Measurements from ENCODE around the gene TOB2.

The TOB2 gene

DNA sequence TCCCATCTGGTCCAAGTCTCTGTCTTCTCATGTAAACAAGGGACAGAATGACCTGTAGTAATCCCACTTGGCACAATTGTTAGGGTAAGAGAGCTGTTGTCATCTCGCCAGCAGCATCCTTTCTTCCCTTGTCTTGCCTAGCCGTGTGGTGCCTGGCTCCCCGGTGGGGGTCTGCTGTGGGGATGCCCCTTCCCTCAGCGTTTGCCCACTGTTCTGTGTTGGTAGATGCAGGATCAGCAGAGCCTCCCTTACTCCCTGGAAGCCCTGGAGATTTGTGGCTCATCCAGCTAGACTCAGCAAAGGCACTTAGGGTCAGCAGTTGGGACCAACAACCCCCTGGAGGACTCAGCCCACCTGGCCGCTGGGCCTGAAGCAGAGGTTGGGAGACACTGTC lies 35.3 kb upstream of the TOB2 start:
- Histone ChIP-seq H3K27ac (ENCODE audit: low read length, poor library complexity, severe bottlenecking) (no peak overlapping the region), H3K4me1 (ENCODE audit: control insufficient read depth, insufficient read depth, low read depth, low read length) (peaks cover 21% of the 10 kb centered on the region), H4K91ac (ENCODE audit: low read length) (no peak overlapping the region), H2AK5ac (ENCODE audit: low read length, severe bottlenecking) (no peak overlapping the region), H2BK5ac (ENCODE audit: low read depth, low read length, poor library complexity, severe bottlenecking) (no peak overlapping the region), H2BK15ac (ENCODE audit: low read depth, poor library complexity, severe bottlenecking) (no peak overlapping the region), H2BK12ac (ENCODE audit: low read length in 2 of 2) (no peak overlapping the region), H3K27me3 (ENCODE audit: control insufficient read depth in 1 of 2, insufficient read depth in 1 of 2, low read length in 2 of 2) (no peaks in the 10 kb centered on the region), H3K9me3 (ENCODE audit: control insufficient read depth, low read length) (no peaks in the 10 kb centered on the region), H3K9ac (ENCODE audit: low read length) (peak overlapping the region; percentile 59), H3K18ac (ENCODE audit: low read depth in 1 of 2, low read length in 2 of 2) (no peak overlapping the region), H3K4me2 (ENCODE audit: low read length, poor library complexity, severe bottlenecking) (no peak overlapping the region), H4K8ac (ENCODE audit: low read length) (no peak overlapping the region), H2AFZ (ENCODE audit: low read depth, low read length) (no peak overlapping the region), H3K36me3 (ENCODE audit: control insufficient read depth in 1 of 2, insufficient read depth in 2 of 2, low read depth in 1 of 2, low read length in 2 of 2) (peaks cover 0 to 15% of the 10 kb centered on the region in 2 experiments), H3K4ac (ENCODE audit: low read depth in 1 of 2, low read length in 2 of 2) (peak overlapping the region in 1 of 2 experiments; percentile 29), H3K79me1 (replicated peaks; ENCODE audit: low read length, poor library complexity, severe bottlenecking) (peaks cover 37% of the 10 kb centered on the region), H3K23ac (ENCODE audit: low read length in 2 of 2) (no peak overlapping the region), H3K14ac (ENCODE audit: low read length in 2 of 2) (peak overlapping the region in 1 of 2 experiments; percentile 66), H2BK120ac (ENCODE audit: low read depth, low read length) (no peak overlapping the region), H3K4me3 (ENCODE audit: insufficient read depth in 1 of 2, low read depth in 1 of 2, low read length in 2 of 2) (no peak overlapping the region)
- 71% methylated on average over 5 of the region's 5 CpGs for WGBS
- no peak for DNase-seq

DNA sequence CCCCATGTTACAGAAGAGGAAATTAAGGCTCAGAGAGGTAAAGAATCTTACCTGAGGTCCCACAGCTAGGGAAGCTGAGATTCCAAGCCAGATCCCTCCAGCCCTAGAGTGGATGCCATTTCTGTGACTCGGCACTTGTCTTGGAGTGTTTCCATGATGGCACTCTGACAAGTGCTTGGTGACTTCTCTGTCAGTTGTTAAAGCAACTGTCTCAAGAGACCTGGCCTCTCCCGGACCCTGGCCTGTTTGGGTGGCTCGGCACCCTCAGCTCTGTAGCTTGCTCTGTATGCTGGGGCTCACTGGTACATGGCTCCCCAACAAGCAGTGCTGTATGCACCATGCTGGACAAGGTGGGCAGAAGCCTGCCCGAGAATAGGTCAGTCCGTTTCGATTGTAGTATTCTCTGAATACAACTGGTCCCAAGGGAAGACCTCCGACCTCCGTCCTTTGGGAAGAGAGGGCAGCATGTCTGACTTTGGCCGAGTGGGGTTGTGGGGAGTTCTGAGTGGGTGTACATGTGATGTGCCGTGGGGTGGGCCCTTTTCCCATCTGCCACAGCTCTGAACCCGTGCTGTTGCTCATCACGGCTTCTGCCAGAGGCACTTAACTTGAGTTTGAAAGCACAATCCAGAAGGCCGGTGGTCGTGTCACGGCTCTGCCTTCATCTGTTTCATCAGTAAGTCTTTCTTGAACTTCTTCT lies 34.7 kb upstream of the TOB2 start:
- WGBS, result 92% methylated on average over 15 of the region's 15 CpGs
- H3K27me3 ChIP-seq (ENCODE audit: control insufficient read depth in 1 of 2, insufficient read depth in 1 of 2, low read length in 2 of 2), result no peaks in the 10 kb centered on the region
- H3K4me2 ChIP-seq (ENCODE audit: low read length, poor library complexity, severe bottlenecking), result no peak overlapping the region
- H3K4me1 ChIP-seq (ENCODE audit: control insufficient read depth, insufficient read depth, low read depth, low read length), result peaks cover 21% of the 10 kb centered on the region
- H2BK15ac ChIP-seq (ENCODE audit: low read depth, poor library complexity, severe bottlenecking), result no peak overlapping the region
- H3K9ac ChIP-seq (ENCODE audit: low read length), result peak overlapping the region; percentile 74
- H3K18ac ChIP-seq (ENCODE audit: low read depth in 1 of 2, low read length in 2 of 2), result no peak overlapping the region
- H3K36me3 ChIP-seq (ENCODE audit: control insufficient read depth in 1 of 2, insufficient read depth in 2 of 2, low read depth in 1 of 2, low read length in 2 of 2), result peaks cover 0 to 15% of the 10 kb centered on the region in 2 experiments
- no peak overlapping the region for H3K27ac ChIP-seq (ENCODE audit: low read length, poor library complexity, severe bottlenecking)
- H2BK12ac ChIP-seq (ENCODE audit: low read length in 2 of 2), result no peak overlapping the region
- DNase-seq, result no peak
- peaks cover 37% of the 10 kb centered on the region for H3K79me1 ChIP-seq (replicated peaks; ENCODE audit: low read length, poor library complexity, severe bottlenecking)
- H4K8ac ChIP-seq (ENCODE audit: low read length), result peak overlapping the region; percentile 5
- no peaks in the 10 kb centered on the region for H3K9me3 ChIP-seq (ENCODE audit: control insufficient read depth, low read length)
- H3K4ac ChIP-seq (ENCODE audit: low read depth in 1 of 2, low read length in 2 of 2), result no peak overlapping the region
- H3K4me3 ChIP-seq (ENCODE audit: insufficient read depth in 1 of 2, low read depth in 1 of 2, low read length in 2 of 2), result no peak overlapping the region
- no peak overlapping the region for H3K14ac ChIP-seq (ENCODE audit: low read length in 2 of 2)
- H4K91ac ChIP-seq (ENCODE audit: low read length), result peak overlapping the region; percentile 2
- H2BK5ac ChIP-seq (ENCODE audit: low read depth, low read length, poor library complexity, severe bottlenecking), result no peak overlapping the region
- no peak overlapping the region for H2AFZ ChIP-seq (ENCODE audit: low read depth, low read length)
- H3K23ac ChIP-seq (ENCODE audit: low read length in 2 of 2), result no peak overlapping the region
- no peak overlapping the region for H2AK5ac ChIP-seq (ENCODE audit: low read length, severe bottlenecking)
- no peak overlapping the region for H2BK120ac ChIP-seq (ENCODE audit: low read depth, low read length)

DNA sequence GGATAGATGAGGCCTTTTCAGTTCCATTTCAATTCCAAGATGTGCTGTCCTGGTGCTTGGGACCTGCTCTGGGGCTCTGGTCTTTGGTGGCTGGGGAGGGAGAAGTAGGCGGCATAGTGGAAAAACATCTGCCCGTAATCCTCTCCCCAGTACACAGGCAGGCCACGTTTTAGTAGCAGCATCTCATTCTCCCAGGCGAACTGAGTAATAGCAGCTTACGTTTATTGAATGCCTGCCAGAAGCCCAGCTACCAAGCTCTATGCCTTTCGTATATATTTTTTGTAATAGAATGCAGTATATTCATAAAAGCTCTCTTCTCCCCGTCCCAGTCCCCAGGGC lies 33.8 kb upstream of the TOB2 start:
- Histone ChIP-seq H2BK120ac (ENCODE audit: low read depth, low read length) (no peak overlapping the region), H2BK5ac (ENCODE audit: low read depth, low read length, poor library complexity, severe bottlenecking) (no peak overlapping the region), H3K14ac (ENCODE audit: low read length in 2 of 2) (no peak overlapping the region), H2AK5ac (ENCODE audit: low read length, severe bottlenecking) (no peak overlapping the region), H2AFZ (ENCODE audit: low read depth, low read length) (no peak overlapping the region), H3K4me1 (ENCODE audit: control insufficient read depth, insufficient read depth, low read depth, low read length) (peaks cover 22% of the 10 kb centered on the region), H3K18ac (ENCODE audit: low read depth in 1 of 2, low read length in 2 of 2) (no peak overlapping the region), H3K79me1 (replicated peaks; ENCODE audit: low read length, poor library complexity, severe bottlenecking) (peaks cover 36% of the 10 kb centered on the region), H3K9me3 (ENCODE audit: control insufficient read depth, low read length) (no peaks in the 10 kb centered on the region), H3K4ac (ENCODE audit: low read depth in 1 of 2, low read length in 2 of 2) (peak overlapping the region in 1 of 2 experiments; percentile 13), H2BK12ac (ENCODE audit: low read length in 2 of 2) (no peak overlapping the region), H3K23ac (ENCODE audit: low read length in 2 of 2) (no peak overlapping the region), H2BK15ac (ENCODE audit: low read depth, poor library complexity, severe bottlenecking) (no peak overlapping the region), H4K8ac (ENCODE audit: low read length) (no peak overlapping the region), H3K4me2 (ENCODE audit: low read length, poor library complexity, severe bottlenecking) (no peak overlapping the region), H3K9ac (ENCODE audit: low read length) (peak overlapping the region; percentile 74), H3K27ac (ENCODE audit: low read length, poor library complexity, severe bottlenecking) (no peak overlapping the region), H3K27me3 (ENCODE audit: control insufficient read depth in 1 of 2, insufficient read depth in 1 of 2, low read length in 2 of 2) (no peaks in the 10 kb centered on the region), H4K91ac (ENCODE audit: low read length) (no peak overlapping the region), H3K36me3 (ENCODE audit: control insufficient read depth in 1 of 2, insufficient read depth in 2 of 2, low read depth in 1 of 2, low read length in 2 of 2) (peaks cover 0 to 15% of the 10 kb centered on the region in 2 experiments), H3K4me3 (ENCODE audit: insufficient read depth in 1 of 2, low read depth in 1 of 2, low read length in 2 of 2) (peak overlapping the region in 1 of 2 experiments; percentile 21)
- whole genome bisulfite sequencing, result 80% methylated on average over 3 of the region's 7 CpGs
- no peak for DNase-seq

DNA sequence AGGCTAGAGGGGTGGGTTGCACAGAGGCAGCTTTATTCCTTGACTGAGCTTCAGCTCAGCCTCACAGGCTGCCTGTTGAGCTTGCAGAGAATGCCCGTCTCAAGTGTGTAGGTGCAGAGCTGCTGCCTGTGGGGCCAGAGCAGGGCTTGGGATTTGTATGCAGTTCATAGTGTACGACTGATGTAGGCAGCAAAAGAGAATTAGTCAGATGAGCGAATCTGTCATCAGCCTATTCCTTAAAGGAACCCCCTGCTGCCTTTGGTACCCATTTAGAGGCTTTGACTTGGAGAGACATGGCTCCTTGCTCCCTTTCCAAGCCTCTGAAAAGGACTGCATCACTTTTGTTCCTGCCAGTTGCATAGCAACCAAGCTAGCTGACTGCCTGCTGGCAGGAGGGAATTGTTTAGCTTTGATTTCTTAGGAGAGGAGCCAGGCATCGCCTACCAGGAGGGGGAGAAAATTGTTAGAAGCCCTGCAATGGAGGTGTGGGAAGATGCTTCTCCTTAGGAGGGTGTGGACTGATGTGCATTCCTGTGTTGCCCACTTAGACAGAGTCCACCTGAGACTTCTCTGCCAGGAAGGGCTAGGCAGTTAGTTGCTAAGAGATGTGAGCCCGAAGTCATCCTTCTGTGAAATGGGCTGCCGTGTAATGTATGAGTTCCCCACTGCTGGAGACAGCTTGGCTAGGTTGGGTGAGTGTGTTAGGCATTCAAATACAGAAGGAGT lies 33.2 kb upstream of the TOB2 start:
- no peaks in the 10 kb centered on the region for H3K9me3 ChIP-seq (ENCODE audit: control insufficient read depth, low read length)
- no peak overlapping the region for H3K18ac ChIP-seq (ENCODE audit: low read depth in 1 of 2, low read length in 2 of 2)
- no peak overlapping the region for H2BK5ac ChIP-seq (ENCODE audit: low read depth, low read length, poor library complexity, severe bottlenecking)
- no peak overlapping the region for H2BK15ac ChIP-seq (ENCODE audit: low read depth, poor library complexity, severe bottlenecking)
- H3K14ac ChIP-seq (ENCODE audit: low read length in 2 of 2), result no peak overlapping the region
- peak overlapping the region in 1 of 2 experiments; percentile 21 for H3K4me3 ChIP-seq (ENCODE audit: insufficient read depth in 1 of 2, low read depth in 1 of 2, low read length in 2 of 2)
- H2AFZ ChIP-seq (ENCODE audit: low read depth, low read length), result no peak overlapping the region
- H3K27ac ChIP-seq (ENCODE audit: low read length, poor library complexity, severe bottlenecking), result no peak overlapping the region
- peak; percentile 59 for DNase-seq
- peaks cover 36% of the 10 kb centered on the region for H3K79me1 ChIP-seq (replicated peaks; ENCODE audit: low read length, poor library complexity, severe bottlenecking)
- H3K23ac ChIP-seq (ENCODE audit: low read length in 2 of 2), result no peak overlapping the region
- no peaks in the 10 kb centered on the region for H3K27me3 ChIP-seq (ENCODE audit: control insufficient read depth in 1 of 2, insufficient read depth in 1 of 2, low read length in 2 of 2)
- peak overlapping the region; percentile 74 for H3K9ac ChIP-seq (ENCODE audit: low read length)
- 93% methylated on average over 6 of the region's 6 CpGs for WGBS
- H2BK12ac ChIP-seq (ENCODE audit: low read length in 2 of 2), result no peak overlapping the region
- H3K4ac ChIP-seq (ENCODE audit: low read depth in 1 of 2, low read length in 2 of 2), result peak overlapping the region in 1 of 2 experiments; percentile 13
- no peak overlapping the region for H2BK120ac ChIP-seq (ENCODE audit: low read depth, low read length)
- no peak overlapping the region for H2AK5ac ChIP-seq (ENCODE audit: low read length, severe bottlenecking)
- peaks cover 24% of the 10 kb centered on the region for H3K4me1 ChIP-seq (ENCODE audit: control insufficient read depth, insufficient read depth, low read depth, low read length)
- no peak overlapping the region for H4K8ac ChIP-seq (ENCODE audit: low read length)
- no peak overlapping the region for H4K91ac ChIP-seq (ENCODE audit: low read length)
- H3K4me2 ChIP-seq (ENCODE audit: low read length, poor library complexity, severe bottlenecking), result no peak overlapping the region
- H3K36me3 ChIP-seq (ENCODE audit: control insufficient read depth in 1 of 2, insufficient read depth in 2 of 2, low read depth in 1 of 2, low read length in 2 of 2), result peaks cover 0 to 15% of the 10 kb centered on the region in 2 experiments
